HepG2 (cell line): ENCODE data around the gene UBC. TPM values are rescaled to one million over a fixed set of nuclear protein-coding genes. Genes with fewer than 3 reads are reported as not detected.
A peak's percentile ranks its signal among the peaks of the same experiment; 100 is the strongest.

Experiments
- HNRNPH1 ChIP-seq: fragments of 200-400 bp; formaldehyde crosslinking; optimal IDR thresholded peaks from 2 replicates; pipeline ENCODE3; 2017; ENCODE audit warnings: mild to moderate bottlenecking, low read depth, low read length
- JARID2 ChIP-seq: sonication (generic); formaldehyde crosslinking; IDR thresholded peaks from 2 replicates; pipeline ENCODE4 v1.8.1; 2023; ENCODE audit warnings: missing genetic modification reagents, inconsistent platforms; ENCODE audit not compliant: insufficient replicate concordance
- KLF9 ChIP-seq: IDR thresholded peaks from 2 replicates; pipeline ENCODE4 v1.6.1; 2016; ENCODE audit warnings: low read depth
- MYC ChIP-seq: sonication (generic); formaldehyde crosslinking; IDR thresholded peaks from 2 replicates; pipeline ENCODE4 v1.9.0; 2021; ENCODE audit warnings: missing genetic modification reagents, borderline replicate concordance
- MZF1 ChIP-seq: sonication (generic); formaldehyde crosslinking; IDR thresholded peaks from 2 replicates; pipeline ENCODE4 v1.8.1; 2023; ENCODE audit warnings: mild to moderate bottlenecking, missing genetic modification reagents, borderline replicate concordance
- PAX8 ChIP-seq: sonication (generic); formaldehyde crosslinking; IDR thresholded peaks from 2 replicates; pipeline ENCODE4 v1.8.0; 2022; ENCODE audit warnings: mild to moderate bottlenecking, missing genetic modification reagents, borderline replicate concordance
- RARG ChIP-seq: sonication (generic); formaldehyde crosslinking; IDR thresholded peaks from 2 replicates; pipeline ENCODE4 v1.4.0; 2020; ENCODE audit warnings: low read depth, mild to moderate bottlenecking, missing genetic modification reagents
- SETDB1 ChIP-seq: sonication (generic); formaldehyde crosslinking; IDR thresholded peaks from 2 replicates; pipeline ENCODE4 v1.5.1; 2020; ENCODE audit warnings: missing genetic modification reagents, mild to moderate bottlenecking, borderline replicate concordance
- SNAI1 ChIP-seq: sonication (generic); formaldehyde crosslinking; IDR thresholded peaks from 2 replicates; pipeline ENCODE4 v1.5.0; 2020; ENCODE audit warnings: mild to moderate bottlenecking, missing genetic modification reagents, borderline replicate concordance
- TRIM22 ChIP-seq: fragments of 450-650 bp; IDR thresholded peaks from 2 replicates; pipeline ENCODE4 v1.6.1; 2017
- WIZ ChIP-seq: sonication (generic); formaldehyde crosslinking; IDR thresholded peaks from 2 replicates; pipeline ENCODE4 v1.5.1; 2020; ENCODE audit warnings: mild to moderate bottlenecking, missing genetic modification reagents
- ZNF263 ChIP-seq: sonication (generic); formaldehyde crosslinking; IDR thresholded peaks from 2 replicates; pipeline ENCODE4 v1.4.0; 2020; ENCODE audit warnings: missing genetic modification reagents
- ZNF670 ChIP-seq: sonication (generic); formaldehyde crosslinking; IDR thresholded peaks from 2 replicates; pipeline ENCODE4 v1.8.0; 2022; ENCODE audit warnings: mild to moderate bottlenecking, missing genetic modification reagents, borderline replicate concordance
- ZNF770 ChIP-seq: sonication (generic); formaldehyde crosslinking; IDR thresholded peaks from 2 replicates; pipeline ENCODE4 v1.5.0; 2020; ENCODE audit warnings: mild to moderate bottlenecking, missing genetic modification reagents
- polyA plus RNA-seq, 8 experiments: library from polyadenylated mRNA; depleted of rRNA in 3 of 8; stranded (reverse) in 7 of 8; unstranded in 1 of 8; fragments of >200 nt; fragmentation: Illumina TruSeq in 4 of 8; extraction: Trizol in 4 of 8; gene quantifications; 2 replicates each; pipeline versions ENCODE4 v1.2.1 to v1.2.3, GENCODE V29; 2011 to 2016; ENCODE audit warnings: low read depth in 4 of 8, missing spikeins in 1 of 8, mixed read lengths in 1 of 8; ENCODE audit not compliant: insufficient read depth in 1 of 8
- total RNA-seq, 5 experiments: library from RNA; depleted of rRNA; stranded (reverse); fragments of >200 nt; fragmentation: Illumina TruSeq; extraction: Trizol; gene quantifications; 2 replicates each; pipeline ENCODE4 v1.2.3, GENCODE V29; 2016; ENCODE audit warnings: low read depth in 1 of 5
- TF ChIP-seq, protein P1 (sequence below): sonication (generic); formaldehyde crosslinking; IDR thresholded peaks from 2 replicates; pipeline ENCODE4 v1.4.0; 2020; ENCODE audit warnings: mild to moderate bottlenecking, missing genetic modification reagents
- TF ChIP-seq, protein P2 (sequence below): IDR thresholded peaks from 2 replicates; pipeline ENCODE4 v1.6.1; 2016; ENCODE audit warnings: missing genetic modification reagents, missing compliant biosample characterization

Gene UBC
- total and polyA plus RNA-seq, 2 of the 13 experiments (the other 11 are each of a cell fraction or from before 2014, with no cell fraction given), result 805 to 1,432 TPM

- no peak for TF ChIP-seq PAX8 (CRISPR knock-in tag)
- TF ChIP-seq KLF9 (CRISPR knock-in tag), result no peak
- no peak for TF ChIP-seq MZF1 (CRISPR knock-in tag)
- TF ChIP-seq ZNF670 (CRISPR knock-in tag), result no peak
- no peak for TF ChIP-seq ZNF770 (CRISPR knock-in tag)
- TF ChIP-seq RARG (CRISPR knock-in tag), result no peak
- no peak for TF ChIP-seq JARID2 (CRISPR knock-in tag)
- no peak for TF ChIP-seq HNRNPH1
- no peak for TF ChIP-seq WIZ (CRISPR knock-in tag)
- TF ChIP-seq SETDB1 (CRISPR knock-in tag), result no peak
- TF ChIP-seq, protein P1, sequence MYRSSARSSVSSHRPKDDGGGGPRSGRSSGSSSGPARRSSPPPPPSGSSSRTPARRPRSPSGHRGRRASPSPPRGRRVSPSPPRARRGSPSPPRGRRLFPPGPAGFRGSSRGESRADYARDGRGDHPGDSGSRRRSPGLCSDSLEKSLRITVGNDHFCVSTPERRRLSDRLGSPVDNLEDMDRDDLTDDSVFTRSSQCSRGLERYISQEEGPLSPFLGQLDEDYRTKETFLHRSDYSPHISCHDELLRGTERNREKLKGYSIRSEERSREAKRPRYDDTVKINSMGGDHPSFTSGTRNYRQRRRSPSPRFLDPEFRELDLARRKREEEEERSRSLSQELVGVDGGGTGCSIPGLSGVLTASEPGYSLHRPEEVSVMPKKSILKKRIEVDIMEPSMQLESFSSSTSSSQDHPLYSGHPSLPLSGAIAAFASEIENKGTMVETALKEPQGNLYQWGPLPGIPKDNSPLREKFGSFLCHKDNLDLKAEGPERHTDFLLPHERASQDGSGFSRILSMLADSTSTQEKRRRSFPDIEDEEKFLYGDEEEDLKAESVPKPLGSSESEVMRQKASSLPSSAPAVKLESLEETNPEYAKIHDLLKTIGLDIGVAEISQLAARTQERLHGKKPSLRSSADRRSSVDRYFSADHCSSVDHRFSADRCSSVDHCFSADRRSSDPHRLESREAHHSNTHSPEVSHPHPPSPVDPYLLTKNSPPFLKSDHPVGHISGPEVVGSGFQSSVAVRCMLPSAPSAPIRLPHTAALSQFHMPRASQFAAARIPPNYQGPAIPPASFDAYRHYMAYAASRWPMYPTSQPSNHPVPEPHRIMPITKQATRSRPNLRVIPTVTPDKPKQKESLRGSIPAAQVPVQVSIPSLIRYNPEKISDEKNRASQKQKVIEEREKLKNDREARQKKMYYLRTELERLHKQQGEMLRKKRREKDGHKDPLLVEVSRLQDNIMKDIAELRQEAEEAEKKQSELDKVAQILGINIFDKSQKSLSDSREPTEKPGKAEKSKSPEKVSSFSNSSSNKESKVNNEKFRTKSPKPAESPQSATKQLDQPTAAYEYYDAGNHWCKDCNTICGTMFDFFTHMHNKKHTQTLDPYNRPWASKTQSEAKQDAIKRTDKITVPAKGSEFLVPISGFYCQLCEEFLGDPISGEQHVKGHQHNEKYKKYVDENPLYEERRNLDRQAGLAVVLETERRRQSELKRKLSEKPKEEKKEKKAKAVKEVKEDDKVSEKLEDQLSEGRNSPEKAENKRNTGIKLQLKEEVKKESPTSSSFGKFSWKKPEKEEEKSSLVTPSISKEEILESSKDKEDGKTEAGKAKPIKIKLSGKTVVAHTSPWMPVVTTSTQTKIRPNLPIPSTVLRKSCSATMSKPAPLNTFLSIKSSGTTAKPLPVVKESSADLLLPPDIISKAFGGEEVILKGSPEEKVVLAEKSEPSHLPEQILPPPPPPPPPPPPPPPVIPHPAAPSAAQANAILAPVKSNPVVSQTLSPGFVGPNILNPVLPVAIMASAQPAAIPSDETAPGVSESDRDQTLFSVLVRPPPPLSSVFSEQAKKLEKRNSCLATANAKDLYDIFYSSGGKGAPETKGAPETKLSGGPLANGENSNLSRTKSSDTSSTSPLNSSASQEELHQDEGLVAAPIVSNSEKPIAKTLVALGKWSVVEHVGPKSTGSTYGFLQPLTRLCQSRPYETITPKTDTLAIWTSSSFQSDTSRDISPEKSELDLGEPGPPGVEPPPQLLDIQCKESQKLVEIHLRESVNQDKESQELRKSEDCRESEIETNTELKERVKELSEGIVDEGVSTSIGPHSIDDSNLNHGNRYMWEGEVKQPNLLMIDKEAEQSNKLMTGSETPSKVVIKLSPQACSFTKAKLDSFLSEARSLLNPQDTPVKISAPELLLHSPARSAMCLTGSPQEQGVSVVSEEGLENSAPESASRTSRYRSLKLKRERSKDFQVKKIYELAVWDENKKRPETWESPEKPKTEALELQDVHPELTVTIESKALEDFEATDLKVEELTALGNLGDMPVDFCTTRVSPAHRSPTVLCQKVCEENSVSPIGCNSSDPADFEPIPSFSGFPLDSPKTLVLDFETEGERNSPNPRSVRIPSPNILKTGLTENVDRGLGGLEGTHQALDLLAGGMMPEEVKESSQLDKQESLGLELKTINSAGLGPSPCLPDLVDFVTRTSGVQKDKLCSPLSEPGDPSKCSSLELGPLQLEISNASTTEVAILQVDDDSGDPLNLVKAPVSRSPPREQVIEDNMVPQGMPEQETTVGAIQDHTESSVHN (CRISPR knock-in tag), result no peak
- peak; percentile 33; the same call in 1 of the 2 replicates for TF ChIP-seq ZNF263
- TF ChIP-seq SNAI1 (CRISPR knock-in tag), result no peak
- no peak for TF ChIP-seq MYC (CRISPR knock-in tag)
- TF ChIP-seq TRIM22, result no peak
- TF ChIP-seq, protein P2, sequence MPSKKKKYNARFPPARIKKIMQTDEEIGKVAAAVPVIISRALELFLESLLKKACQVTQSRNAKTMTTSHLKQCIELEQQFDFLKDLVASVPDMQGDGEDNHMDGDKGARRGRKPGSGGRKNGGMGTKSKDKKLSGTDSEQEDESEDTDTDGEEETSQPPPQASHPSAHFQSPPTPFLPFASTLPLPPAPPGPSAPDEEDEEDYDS, result no peak
Observed at GRCh38 chr12:124928912-124929530, 14.6 kb upstream of the UBC start (continued).
